Lung (tissue), 12 donors: ENCODE measurements around the gene MEF2B. TPM values are rescaled to one million over a fixed set of nuclear protein-coding genes. Genes with fewer than 3 reads are reported as not detected.

ENCODE experiments used
- ATAC-seq: fragments of 200-7000 bp; cut with Tn5 transposase; one replicate; pipeline ENCODE4 v1.9.1; 2020; ENCODE audit warnings: moderate number of reproducible peaks; ENCODE audit not compliant: insufficient read depth, low FRiP score
- DNase-seq, 3 donors: peaks; one replicate each; pipeline ENCODE4 v3.0.0-alpha.2; 2013 to 2017
- H3K27ac ChIP-seq, 2 donors: one replicate each; pipeline ENCODE4 v1.5.1; 2013; ENCODE audit warnings: mild to moderate bottlenecking in 2 of 2, moderate library complexity in 2 of 2, control low read depth in 1 of 2, inconsistent platforms in 1 of 2, low read depth in 1 of 2, low read length in 1 of 2
- H3K27me3 ChIP-seq, 3 donors: one replicate each; pipeline ENCODE4 v1.5.1; 2013; ENCODE audit warnings: low read length in 2 of 3; ENCODE audit not compliant: control insufficient read depth in 3 of 3, insufficient read depth in 3 of 3
- H3K36me3 ChIP-seq, 4 donors: one replicate each; pipeline ENCODE4 v1.5.1; 2013; ENCODE audit warnings: low read length in 4 of 4, mild to moderate bottlenecking in 1 of 4, moderate library complexity in 1 of 4; ENCODE audit not compliant: control insufficient read depth in 4 of 4, insufficient read depth in 4 of 4
- H3K4me1 ChIP-seq, 5 donors: one replicate each; pipeline ENCODE4 v1.5.1; 2013; ENCODE audit warnings: low read length in 5 of 5, mild to moderate bottlenecking in 2 of 5, moderate library complexity in 1 of 5; ENCODE audit not compliant: control insufficient read depth in 5 of 5, insufficient read depth in 5 of 5
- H3K4me3 ChIP-seq: one replicate; pipeline ENCODE4 v1.5.1; 2013; ENCODE audit warnings: mild to moderate bottlenecking, control low read depth, moderate library complexity
- H3K9ac ChIP-seq, 2 donors: one replicate each; pipeline ENCODE4 v1.5.1; 2013; ENCODE audit warnings: low read length in 2 of 2, control low read depth in 1 of 2; ENCODE audit not compliant: insufficient read depth in 1 of 2
- H3K9me3 ChIP-seq, 4 donors: one replicate each; pipeline ENCODE4 v1.5.1; 2013; ENCODE audit warnings: low read length in 3 of 4, mild to moderate bottlenecking in 1 of 4, moderate library complexity in 1 of 4; ENCODE audit not compliant: control insufficient read depth in 4 of 4, insufficient read depth in 3 of 4
- CTCF ChIP-seq: IDR thresholded peaks from 2 replicates; pipeline ENCODE4 v1.5.1; 2012; ENCODE audit warnings: mild to moderate bottlenecking; ENCODE audit errors: control extremely low read depth, extremely low read depth
- WGBS, 2 donors: extraction: QIAGEN DNeasy Blood & Tissue Kit; methylation state at CpG; one replicate each; pipeline ENCODE4 v1.1.7; 2013; 5-methylcytosine and 5-hydroxymethylcytosine counted together
- polyA plus RNA-seq, 2 donors: library from polyadenylated mRNA; stranded (reverse); fragments of 200-250 nt; gene quantifications; one replicate each; pipeline ENCODE4 v1.2.1, GENCODE V29; 2013
- total RNA-seq, 2 donors: library from RNA; depleted of rRNA in 1 of 2; stranded (reverse); fragments of >200 nt in 1 of 2; gene quantifications; one replicate each; pipeline ENCODE4 v1.2.1, GENCODE V29; 2014 to 2021
- donor health status: control.
- donor health status: control.
- donor health status: Bipolar disorder and iron deficiency.
- donor health status: healthy.
- donor health status: DM: yes; HTN: yes; CAD: no.

Gene MEF2B
- total and polyA plus RNA-seq, 4 donors, result 0.44 to 1.8 (median 0.61) TPM

- 93 to 95% methylated on average over 24 of the region's 24 CpGs for WGBS, 2 donors
- H3K4me3 ChIP-seq, result no peak overlapping the region
- H3K9ac ChIP-seq, result no peak overlapping the region
- H3K27me3 ChIP-seq, result no peaks in the 10 kb centered on the region
- no peaks in the 10 kb centered on the region for H3K4me1 ChIP-seq
- no peak for DNase-seq
- ATAC-seq, result no peak
- TF ChIP-seq CTCF, result no peak
- no peaks in the 10 kb centered on the region for H3K9me3 ChIP-seq
- no peak overlapping the region for H3K27ac ChIP-seq
- peaks cover 0 to 14% (median 7%) of the 10 kb centered on the region in 4 donors for H3K36me3 ChIP-seq
Observed at GRCh38 chr19:19096641-19097627, 73.1 kb downstream of the MEF2B start.

- no peak overlapping the region for H3K27ac ChIP-seq
- no peak overlapping the region for H3K4me3 ChIP-seq
- H3K4me1 ChIP-seq, result no peaks in the 10 kb centered on the region
- WGBS, 2 donors, result 84 to 85% methylated on average over 11 of the region's 11 CpGs
- H3K27me3 ChIP-seq, result no peaks in the 10 kb centered on the region
- no peak for TF ChIP-seq CTCF
- no peak overlapping the region for H3K9ac ChIP-seq
- DNase-seq (no peak), ATAC-seq (no peak)
- H3K9me3 ChIP-seq, result no peaks in the 10 kb centered on the region
- H3K36me3 ChIP-seq, result peaks cover 0 to 11% (median 5%) of the 10 kb centered on the region in 4 donors
Observed at GRCh38 chr19:19095691-19096090, 74.4 kb downstream of the MEF2B start.

Other genes starting within 250 kb of the MEF2B start
- gene HOMER3, start 229.0 kb downstream of the MEF2B start, total RNA-seq, result 10 to 100 TPM; 22.0 to 24.6 TPM
- 10 to 100 TPM; 23.8 to 40.2 TPM for gene HOMER3, start 229.0 kb downstream of the MEF2B start, polyA plus RNA-seq
- gene SUGP2, start 136.7 kb downstream of the MEF2B start, total RNA-seq, result 10 to 100 TPM; 55.2 to 73.4 TPM
- 10 to 100 TPM; 27.6 to 63.9 TPM for gene SUGP2, start 136.7 kb downstream of the MEF2B start, polyA plus RNA-seq
- 10 to 100 TPM; 23.5 to 33.1 TPM for gene ARMC6, start 136.7 kb downstream of the MEF2B start, total RNA-seq
- 10 to 100 TPM; 31.2 to 33.3 TPM for gene ARMC6, start 136.7 kb downstream of the MEF2B start, polyA plus RNA-seq
- 10 to 100 TPM in 1 of 2 donors, 1 to 10 TPM in 1; 7.5 to 10.1 TPM for gene SLC25A42, start 106.3 kb downstream of the MEF2B start, total RNA-seq
- 1 to 10 TPM; 5.8 to 6.4 TPM for gene SLC25A42, start 106.3 kb downstream of the MEF2B start, polyA plus RNA-seq
- gene TMEM161A, start 31.8 kb downstream of the MEF2B start, total RNA-seq, result 10 to 100 TPM; 18.1 to 32.2 TPM
- gene TMEM161A, start 31.8 kb downstream of the MEF2B start, polyA plus RNA-seq, result 10 to 100 TPM; 18.9 to 27.4 TPM
- 10 to 100 TPM; 10.0 to 41.4 TPM for gene BORCS8, start 21.9 kb upstream of the MEF2B start, total RNA-seq
- 10 to 100 TPM; 30.9 to 37.5 TPM for gene BORCS8, start 21.9 kb upstream of the MEF2B start, polyA plus RNA-seq
- gene RFXANK, start 22.0 kb upstream of the MEF2B start, total RNA-seq, result 10 to 100 TPM; 46.6 to 97.6 TPM
- 100 to 1,000 TPM in 1 of 2 donors, 10 to 100 TPM in 1; 99.6 to 148 TPM for gene RFXANK, start 22.0 kb upstream of the MEF2B start, polyA plus RNA-seq
- gene NR2C2AP, start 33.2 kb upstream of the MEF2B start, total RNA-seq, result 10 to 100 TPM in 1 of 2 donors, 1 to 10 TPM in 1; 4.6 to 18.6 TPM
- 10 to 100 TPM; 23.9 to 26.7 TPM for gene NR2C2AP, start 33.2 kb upstream of the MEF2B start, polyA plus RNA-seq
- gene NCAN, start 41.7 kb upstream of the MEF2B start, total RNA-seq, result under 1 TPM; 0.03 to 0.06 TPM
- under 1 TPM in 1 of 2 donors, not detected in 1; 0.01 TPM for gene NCAN, start 41.7 kb upstream of the MEF2B start, polyA plus RNA-seq
- 1 to 10 TPM in 1 of 2 donors, under 1 TPM in 1; 0.74 to 2.4 TPM for gene TM6SF2, start 103.0 kb upstream of the MEF2B start, total RNA-seq
- under 1 TPM; 0.23 to 0.33 TPM for gene TM6SF2, start 103.0 kb upstream of the MEF2B start, polyA plus RNA-seq
- 10 to 100 TPM; 22.3 to 42.8 TPM for gene SUGP1, start 150.2 kb upstream of the MEF2B start, total RNA-seq
- 10 to 100 TPM; 27.9 to 29.5 TPM for gene SUGP1, start 150.2 kb upstream of the MEF2B start, polyA plus RNA-seq
- gene MAU2, start 150.6 kb upstream of the MEF2B start, total RNA-seq, result 10 to 100 TPM; 64.4 to 68.0 TPM
- gene MAU2, start 150.6 kb upstream of the MEF2B start, polyA plus RNA-seq, result 10 to 100 TPM; 21.6 to 24.7 TPM
- gene GATAD2A, start 235.4 kb upstream of the MEF2B start, total RNA-seq, result 10 to 100 TPM; 38.6 to 93.7 TPM
- gene GATAD2A, start 235.4 kb upstream of the MEF2B start, polyA plus RNA-seq, result 10 to 100 TPM; 30.6 to 36.2 TPM